B cell (primary cell): ENCODE data around the gene UCMA. TPM values are rescaled to one million over a fixed set of nuclear protein-coding genes. Genes with fewer than 3 reads are reported as not detected.

Experiments
- ATAC-seq: fragments of 200-7000 bp; cut with Tn5 transposase; one replicate; pipeline ENCODE4 v1.10.0; 2021; ENCODE audit warnings: low read depth, mild to moderate bottlenecking, moderate number of reproducible peaks, moderate library complexity
- CTCF ChIA-PET: fragments of 350-600 bp; sonication (Branson Sonifier 250); formaldehyde crosslinking; loops from one replicate; lab custom pipeline; 2021; ENCODE audit warnings: antibody characterized with exemption, inconsistent platforms; lab: Charles Lee
- POLR2A ChIA-PET: fragments of 350-600 bp; sonication (Branson Sonifier 250); formaldehyde crosslinking; loops from one replicate; lab custom pipeline; 2021; ENCODE audit warnings: antibody characterized with exemption; lab: Charles Lee
- DNase-seq: peaks from one replicate; pipeline ENCODE4 v3.0.0; 2013
- H2AFZ ChIP-seq: 2 replicates; pipeline ENCODE4 v1.6.1; 2012; ENCODE audit warnings: mild to moderate bottlenecking, low read depth, low read length; ENCODE audit not compliant: insufficient read depth, poor library complexity, severe bottlenecking
- H3K27ac ChIP-seq, 2 donors: 1 replicate in 1 of 2; 2 replicates in 1 of 2; pipeline ENCODE4 v1.5.1; 2012 to 2013; ENCODE audit warnings: low read length in 2 of 2, mild to moderate bottlenecking in 2 of 2, moderate library complexity in 1 of 2
- H3K27me3 ChIP-seq, 4 experiments: fragments of 200-600 bp in 1 of 4; sonication (generic) in 1 of 4; replicated peaks in 1 of 4; 1 replicate in 2 of 4; 2 replicates in 2 of 4; pipeline versions ENCODE4 v1.6.1 to v1.7.0; 2013 to 2016; ENCODE audit warnings: low read length in 3 of 4, mild to moderate bottlenecking in 2 of 4, mixed read lengths in 1 of 4, moderate library complexity in 1 of 4; ENCODE audit not compliant: insufficient read depth in 4 of 4, control insufficient read depth in 3 of 4; ENCODE audit errors: control extremely low read depth in 1 of 4
- H3K36me3 ChIP-seq, 2 experiments: replicated peaks in 1 of 2; 1 replicate in 1 of 2; 2 replicates in 1 of 2; pipeline versions ENCODE4 v1.6.1 to v1.7.1; 2013; ENCODE audit warnings: low read length in 1 of 2; ENCODE audit not compliant: insufficient read depth in 2 of 2, control insufficient read depth in 1 of 2; ENCODE audit errors: control extremely low read depth in 1 of 2, extremely low read depth in 1 of 2
- H3K4me1 ChIP-seq, 2 donors: fragments of 200-600 bp in 1 of 2; sonication (generic) in 1 of 2; 1 replicate in 1 of 2; 2 replicates in 1 of 2; pipeline versions ENCODE4 v1.5.1 to v1.6.1; 2013 to 2017; ENCODE audit warnings: low read length in 2 of 2; ENCODE audit not compliant: control insufficient read depth in 2 of 2, insufficient read depth in 2 of 2
- H3K4me2 ChIP-seq: replicated peaks from 2 replicates; pipeline ENCODE3; 2012; ENCODE audit warnings: mild to moderate bottlenecking, low read depth, low read length; ENCODE audit not compliant: poor library complexity, severe bottlenecking
- H3K4me3 ChIP-seq, 5 experiments: fragments of 200-600 bp in 1 of 5; sonication (generic) in 1 of 5; 1 replicate in 3 of 5; 2 replicates in 2 of 5; pipeline versions ENCODE4 v1.5.1 to v1.7.0; 2011 to 2016; ENCODE audit warnings: low read length in 4 of 5, mild to moderate bottlenecking in 4 of 5, low read depth in 2 of 5, control low read depth in 1 of 5, moderate library complexity in 1 of 5; ENCODE audit not compliant: insufficient read depth in 1 of 5; ENCODE audit errors: control extremely low read depth in 1 of 5, extremely low read depth in 1 of 5
- H3K79me2 ChIP-seq: fragments of 200-600 bp; sonication (generic); one replicate; pipeline ENCODE4 v1.6.0; 2016; ENCODE audit warnings: low read length; ENCODE audit not compliant: control insufficient read depth, insufficient read depth
- H3K9ac ChIP-seq: fragments of 200-600 bp; sonication (generic); 2 replicates; pipeline ENCODE4 v1.6.1; 2017; ENCODE audit warnings: mild to moderate bottlenecking, low read length, moderate library complexity
- H3K9me3 ChIP-seq, 3 donors: one replicate each; pipeline versions ENCODE4 v1.6.1 to v1.7.1; 2013; ENCODE audit warnings: low read length in 2 of 3; ENCODE audit not compliant: control insufficient read depth in 2 of 3, insufficient read depth in 1 of 3; ENCODE audit errors: control extremely low read depth in 1 of 3
- H4K20me1 ChIP-seq: 2 replicates; pipeline ENCODE4 v1.6.0; 2012; ENCODE audit warnings: mild to moderate bottlenecking, low read length; ENCODE audit not compliant: insufficient read depth, control insufficient read depth, poor library complexity, severe bottlenecking
- H3K27ac Mint-ChIP-seq: one replicate; pipeline ENCODE4 v1.8.0; 2021; ENCODE audit warnings: mixed read lengths
- H3K27me3 Mint-ChIP-seq: one replicate; pipeline ENCODE4 v1.8.0; 2021; ENCODE audit warnings: mixed read lengths
- H3K4me1 Mint-ChIP-seq: one replicate; pipeline ENCODE4 v1.8.0; 2021; ENCODE audit warnings: mixed read lengths
- H3K4me3 Mint-ChIP-seq: one replicate; pipeline ENCODE4 v1.8.0; 2021; ENCODE audit warnings: mixed read lengths
- H3K9me3 Mint-ChIP-seq: one replicate; pipeline ENCODE4 v1.8.0; 2022; ENCODE audit warnings: mixed read lengths; ENCODE audit not compliant: insufficient read depth
- EZH2 ChIP-seq: IDR thresholded peaks from 2 replicates; pipeline ENCODE4 v1.6.1; 2012; ENCODE audit warnings: borderline replicate concordance, low read depth, mild to moderate bottlenecking, moderate library complexity, low read length; ENCODE audit not compliant: insufficient read depth, poor library complexity, severe bottlenecking
- WGBS: methylation state at CpG from one replicate; pipeline ENCODE4 v1.1.5; 2013; ENCODE audit warnings: missing lambda C conversion rate; ENCODE audit not compliant: insufficient coverage; 5-methylcytosine and 5-hydroxymethylcytosine counted together
- intact Hi-C: fragments of 100-400 bp; cut with micrococcal nuclease; formaldehyde crosslinking; loops from one replicate; pipeline ENCODE4 v1.10.0; 2022
- polyA plus RNA-seq: library from polyadenylated mRNA; depleted of rRNA; stranded (reverse); fragments of >200 nt; gene quantifications from 2 replicates; pipeline ENCODE4 v1.2.3, GENCODE V29; 2012
- total RNA-seq, 2 donors: library from RNA; stranded (reverse); fragments of 120-200 nt in 1 of 2; gene quantifications; 1 replicate in 1 of 2; 2 replicates in 1 of 2; pipeline versions ENCODE4 v1.2.3 to v1.2.4, GENCODE V29; 2013 to 2022
- TF ChIP-seq, protein P1 (sequence below): fragments of 200-600 bp; IDR thresholded peaks from one replicate; pipeline ENCODE4 v1.8.0; 2022; ENCODE audit warnings: antibody characterized with exemption, mild to moderate bottlenecking

UCMA gene
- total and polyA plus RNA-seq, 2 donors (not counting 1 experiment from before 2014, with no cell fraction given) = not detected

DNA sequence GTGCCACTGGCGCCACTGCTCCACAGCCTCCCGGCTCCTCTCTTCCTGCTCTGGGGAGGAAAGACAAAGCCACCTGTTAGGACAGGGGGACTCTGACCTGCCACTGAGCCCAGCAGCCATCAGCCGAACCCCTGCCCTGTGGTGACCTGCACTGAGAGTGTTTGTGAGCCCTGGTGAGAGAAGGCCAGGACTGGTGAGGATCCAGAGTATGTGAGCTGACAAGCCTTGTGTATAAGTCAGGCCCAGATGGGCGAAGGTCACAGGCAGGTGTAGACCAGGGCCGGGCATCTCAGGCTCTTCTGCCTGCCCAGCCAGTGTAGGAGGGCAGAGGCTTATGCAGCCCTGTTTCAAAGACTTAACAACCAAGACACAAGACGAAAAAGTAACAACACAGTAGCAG, 12.0 kb downstream of the UCMA start:
- no peak for TF ChIP-seq EZH2
- TF ChIP-seq, protein P1, sequence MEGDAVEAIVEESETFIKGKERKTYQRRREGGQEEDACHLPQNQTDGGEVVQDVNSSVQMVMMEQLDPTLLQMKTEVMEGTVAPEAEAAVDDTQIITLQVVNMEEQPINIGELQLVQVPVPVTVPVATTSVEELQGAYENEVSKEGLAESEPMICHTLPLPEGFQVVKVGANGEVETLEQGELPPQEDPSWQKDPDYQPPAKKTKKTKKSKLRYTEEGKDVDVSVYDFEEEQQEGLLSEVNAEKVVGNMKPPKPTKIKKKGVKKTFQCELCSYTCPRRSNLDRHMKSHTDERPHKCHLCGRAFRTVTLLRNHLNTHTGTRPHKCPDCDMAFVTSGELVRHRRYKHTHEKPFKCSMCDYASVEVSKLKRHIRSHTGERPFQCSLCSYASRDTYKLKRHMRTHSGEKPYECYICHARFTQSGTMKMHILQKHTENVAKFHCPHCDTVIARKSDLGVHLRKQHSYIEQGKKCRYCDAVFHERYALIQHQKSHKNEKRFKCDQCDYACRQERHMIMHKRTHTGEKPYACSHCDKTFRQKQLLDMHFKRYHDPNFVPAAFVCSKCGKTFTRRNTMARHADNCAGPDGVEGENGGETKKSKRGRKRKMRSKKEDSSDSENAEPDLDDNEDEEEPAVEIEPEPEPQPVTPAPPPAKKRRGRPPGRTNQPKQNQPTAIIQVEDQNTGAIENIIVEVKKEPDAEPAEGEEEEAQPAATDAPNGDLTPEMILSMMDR = no peak
- Histone ChIP-seq H3K36me3 (no peaks in the 10 kb centered on the region), H3K4me1 (no peaks in the 10 kb centered on the region), H3K4me3 (no peak overlapping the region), H3K27ac (no peak overlapping the region), H4K20me1 (no peaks in the 10 kb centered on the region), H3K79me2 (no peaks in the 10 kb centered on the region), H3K9ac (no peak overlapping the region), H3K9me3 (no peaks in the 10 kb centered on the region), H2AFZ (no peak overlapping the region), H3K27me3 (no peaks in the 10 kb centered on the region), H3K4me2 (no peak overlapping the region)
- DNase-seq (no peak), ATAC-seq (no peak)
- H3K27ac Mint-ChIP-seq = no peak overlapping the region
- H3K27me3 Mint-ChIP-seq = no peaks in the 10 kb centered on the region
- no peaks in the 10 kb centered on the region for H3K9me3 Mint-ChIP-seq
- 97% methylated on average over 6 of the region's 6 CpGs for WGBS
- no peak overlapping the region for H3K4me3 Mint-ChIP-seq
- intact Hi-C loops = no loop called here
- ChIA-PET CTCF (no interaction called here), POLR2A (no interaction called here)
- no peaks in the 10 kb centered on the region for H3K4me1 Mint-ChIP-seq

DNA sequence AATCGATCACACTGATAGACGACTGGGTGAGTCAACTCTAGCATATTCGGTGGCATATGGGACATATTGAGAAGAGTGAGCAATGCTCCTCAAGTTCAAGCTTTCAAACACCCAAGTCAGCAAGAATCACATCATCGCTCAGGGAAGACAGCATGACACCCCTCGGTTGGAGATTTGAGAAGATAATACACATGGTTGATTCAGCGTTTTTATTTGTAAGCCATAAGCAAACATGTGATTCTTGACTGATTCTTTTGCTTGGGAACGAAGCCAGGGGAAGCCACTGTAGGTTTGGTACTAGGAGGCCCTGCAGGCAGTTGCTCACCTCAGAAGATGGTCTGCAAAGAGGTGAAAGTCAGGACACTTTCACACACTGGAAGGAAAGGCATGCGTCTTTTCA, 12.6 kb downstream of the UCMA start:
- H4K20me1 ChIP-seq = no peaks in the 10 kb centered on the region
- H3K36me3 ChIP-seq = no peaks in the 10 kb centered on the region
- ChIA-PET POLR2A (no interaction called here), CTCF (no interaction called here)
- H3K27ac ChIP-seq = no peak overlapping the region
- WGBS = 96% methylated on average over 5 of the region's 8 CpGs
- H3K4me3 ChIP-seq = no peak overlapping the region
- H3K27ac Mint-ChIP-seq = no peak overlapping the region
- no peak for TF ChIP-seq EZH2
- TF ChIP-seq, protein P1 = no peak
- no peaks in the 10 kb centered on the region for H3K79me2 ChIP-seq
- H3K4me1 ChIP-seq = no peaks in the 10 kb centered on the region
- no peaks in the 10 kb centered on the region for H3K9me3 ChIP-seq
- H3K27me3 ChIP-seq = no peaks in the 10 kb centered on the region
- DNase-seq = no peak
- H3K4me2 ChIP-seq = no peak overlapping the region
- H3K9me3 Mint-ChIP-seq = no peaks in the 10 kb centered on the region
- H3K9ac ChIP-seq = no peak overlapping the region
- ATAC-seq = no peak
- no peaks in the 10 kb centered on the region for H3K4me1 Mint-ChIP-seq
- no peak overlapping the region for H3K4me3 Mint-ChIP-seq
- no peaks in the 10 kb centered on the region for H3K27me3 Mint-ChIP-seq
- no peak overlapping the region for H2AFZ ChIP-seq
- intact Hi-C loops = no loop called here
